Measurements from ENCODE around the gene MAPK12. TPM values are rescaled to one million over a fixed set of nuclear protein-coding genes. Genes with fewer than 3 reads are reported as not detected.

Gene MAPK12
- total and polyA plus RNA-seq, 2 donors (not counting 3 experiments of a cell fraction or from before 2014, with no cell fraction given) = 72.3 to 86.8 TPM

- Histone ChIP-seq H2AFZ (ENCODE audit: low read depth, low read length) (no peak overlapping the region), H3K27ac (ENCODE audit: insufficient read depth, low read depth, low read length) (no peak overlapping the region), H3K36me3 (ENCODE audit: control insufficient read depth in 2 of 2, extremely low read depth in 1 of 2, insufficient read depth in 2 of 2, low read length in 2 of 2) (peaks cover 0 to 32% of the 10 kb centered on the region in 2 experiments), H3K4me1 (ENCODE audit: control insufficient read depth, extremely low read depth, insufficient read depth, low read length) (peaks cover 11% of the 10 kb centered on the region), H3K9me3 (replicated peaks; ENCODE audit: control insufficient read depth, insufficient read depth, low read length) (no peaks in the 10 kb centered on the region), H3K79me2 (ENCODE audit: control insufficient read depth, insufficient read depth, low read length) (peaks cover 22% of the 10 kb centered on the region), H3K9me1 (replicated peaks; ENCODE audit: control insufficient read depth, extremely low read depth, insufficient read depth, low read length) (no peaks in the 10 kb centered on the region), H4K20me1 (replicated peaks; ENCODE audit: control insufficient read depth, extremely low read depth, insufficient read depth, low read length) (no peaks in the 10 kb centered on the region), H3K4me2 (ENCODE audit: insufficient read depth, low read length) (no peak overlapping the region), H3K9ac (replicated peaks; ENCODE audit: extremely low read depth, insufficient read depth, low read length) (no peak overlapping the region), H3K4me3 (replicated peaks in 1 of 3; ENCODE audit: insufficient read depth in 1 of 3, low read depth in 1 of 3, low read length in 3 of 3) (no peak overlapping the region), H3K27me3 (ENCODE audit: control insufficient read depth in 2 of 2, insufficient read depth in 2 of 2, low read length in 2 of 2) (no peaks in the 10 kb centered on the region)
- TF ChIP-seq EZH2 (IDR thresholded peaks at IDR 0.05; ENCODE audit: borderline replicate concordance, low read depth, low read length, severe bottlenecking) = no peak
- TF ChIP-seq MAX (IDR thresholded peaks at IDR 0.05; ENCODE audit: insufficient read depth, insufficient read length) = no peak
- TF ChIP-seq CTCF (IDR thresholded peaks at IDR 0.05; ENCODE audit: extremely low read depth in 1 of 2, insufficient read depth in 1 of 2, low read depth in 1 of 2, low read length in 2 of 2) = no peak
- TF ChIP-seq MYC (IDR thresholded peaks at IDR 0.05; ENCODE audit: low read depth, low read length) = no peak
- no peak for TF ChIP-seq POLR2A (IDR thresholded peaks at IDR 0.05; ENCODE audit: low read depth, low read length)
- TF ChIP-seq FOS (IDR thresholded peaks at IDR 0.05; ENCODE audit: borderline replicate concordance, insufficient read depth, low read length) = no peak
- TF ChIP-seq POLR2AphosphoS5 (IDR thresholded peaks at IDR 0.05; ENCODE audit: insufficient read depth, low read depth, low read length) = no peak
- no peak for TF ChIP-seq JUN (IDR thresholded peaks at IDR 0.05; ENCODE audit: borderline replicate concordance, insufficient read depth, insufficient read length, low read depth)
- no peak for TF ChIP-seq GATA2 (IDR thresholded peaks at IDR 0.05; ENCODE audit: insufficient read depth, insufficient read length, low read depth, low read length)
- dilution Hi-C loops (cut with MboI; ENCODE audit: extremely low pct_ligation_motif_present, low sequenced_read_pairs) (no loop called here), intact Hi-C loops (cut with micrococcal nuclease) (no loop called here)
- FAIRE-seq = no peak
- CTCF ChIA-PET = no interaction called here
- no peak for DNase-seq (ENCODE audit: low read depth, low spot score)
- BruUV-seq (replicated peaks) = TSS peak; percentile 3
- POLR2A ChIA-PET = no interaction called here
These were observed 2.9 kb downstream of the MAPK12 start for GRCh38 chr22:50258361-50259292.

All from endothelial cell of umbilical vein (primary cell).